ENCODE results near the gene PARD3B.

The PARD3B gene

GRCh38 chr2:205169464-205169863 is 624.2 kb downstream of the PARD3B start:
- no peak for DNase-seq (ENCODE audit: extremely low read depth in 1 of 2, low read depth in 1 of 2)

GRCh38 chr2:205170399-205170798 is 625.1 kb downstream of the PARD3B start:
- DNase-seq (ENCODE audit: extremely low read depth in 1 of 2, low read depth in 1 of 2), result no peak

- DNase-seq (ENCODE audit: extremely low read depth in 1 of 2, low read depth in 1 of 2), result no peak
Measured at GRCh38 chr2:205171261-205171940, 626.1 kb downstream of the PARD3B start.

- no peak for DNase-seq (ENCODE audit: extremely low read depth in 1 of 2, low read depth in 1 of 2)
Measured at GRCh38 chr2:205175831-205176230, 630.6 kb downstream of the PARD3B start.

GRCh38 chr2:205176546-205176945 is 631.3 kb downstream of the PARD3B start:
- no peak for DNase-seq (ENCODE audit: extremely low read depth in 1 of 2, low read depth in 1 of 2)

- DNase-seq (ENCODE audit: extremely low read depth in 1 of 2, low read depth in 1 of 2), result no peak
Measured at GRCh38 chr2:205177546-205177945, 632.3 kb downstream of the PARD3B start.

GRCh38 chr2:205180730-205181129 is 635.5 kb downstream of the PARD3B start:
- DNase-seq (ENCODE audit: extremely low read depth in 1 of 2, low read depth in 1 of 2), result no peak

- DNase-seq (ENCODE audit: extremely low read depth in 1 of 2, low read depth in 1 of 2), result no peak
Measured at GRCh38 chr2:205187731-205188130, 642.5 kb downstream of the PARD3B start.

GRCh38 chr2:205188239-205189138 is 643.2 kb downstream of the PARD3B start:
- no peak for DNase-seq (ENCODE audit: extremely low read depth in 1 of 2, low read depth in 1 of 2)

- no peak for DNase-seq (ENCODE audit: extremely low read depth in 1 of 2, low read depth in 1 of 2)
Measured at GRCh38 chr2:205189301-205189700, 644.0 kb downstream of the PARD3B start.

- DNase-seq (ENCODE audit: extremely low read depth in 1 of 2, low read depth in 1 of 2), result no peak
Measured at GRCh38 chr2:205190528-205190927, 645.3 kb downstream of the PARD3B start.

- DNase-seq (ENCODE audit: extremely low read depth in 1 of 2, low read depth in 1 of 2), result no peak
Measured at GRCh38 chr2:205193125-205193835, 648.0 kb downstream of the PARD3B start.

GRCh38 chr2:205193836-205194228 is 648.6 kb downstream of the PARD3B start:
- DNase-seq (ENCODE audit: extremely low read depth in 1 of 2, low read depth in 1 of 2), result no peak

GRCh38 chr2:205197468-205198139 is 652.3 kb downstream of the PARD3B start:
- DNase-seq (ENCODE audit: extremely low read depth in 1 of 2, low read depth in 1 of 2), result no peak

- no peak for DNase-seq (ENCODE audit: extremely low read depth in 1 of 2, low read depth in 1 of 2)
Measured at GRCh38 chr2:205198140-205198525, 652.9 kb downstream of the PARD3B start.

- no peak for DNase-seq (ENCODE audit: extremely low read depth in 1 of 2, low read depth in 1 of 2)
Measured at GRCh38 chr2:205199165-205199850, 654.0 kb downstream of the PARD3B start.

GRCh38 chr2:205210494-205210893 is 665.2 kb downstream of the PARD3B start:
- DNase-seq (ENCODE audit: extremely low read depth in 1 of 2, low read depth in 1 of 2), result no peak

GRCh38 chr2:205212357-205212756 is 667.1 kb downstream of the PARD3B start:
- DNase-seq (ENCODE audit: extremely low read depth in 1 of 2, low read depth in 1 of 2), result no peak

- no peak for DNase-seq (ENCODE audit: extremely low read depth in 1 of 2, low read depth in 1 of 2)
Measured at GRCh38 chr2:205216092-205216491, 670.8 kb downstream of the PARD3B start.

- no peak for DNase-seq (ENCODE audit: extremely low read depth in 1 of 2, low read depth in 1 of 2)
Measured at GRCh38 chr2:205216580-205216979, 671.3 kb downstream of the PARD3B start.
